Measurements from ENCODE around the gene CCDC47.

GRCh38 chr17:63703029-63703428 lies 70.4 kb downstream of the CCDC47 start:
- TF ChIP-seq EZH2 (IDR thresholded peaks at IDR 0.05; ENCODE audit: borderline replicate concordance, insufficient read depth, low read depth, low read length, poor library complexity, severe bottlenecking) (no peak), CTCF (IDR thresholded peaks at IDR 0.05) (no peak)

All from B cell (primary cell).